Stimulated activated CD8-positive, alpha-beta memory T cell treated with anti-CD3 and anti-CD28 coated beads, Interleukin-4, amount 100 ng/mL, for 24 hours (primary cell): ENCODE results near the gene TMEM132D.
"Not testable (repeated sequence)": the region's sequence is repeated elsewhere in the genome, so short reads cannot be mapped to it uniquely, and the experiment has no call there.

Experiments
- DNase-seq: peaks from one replicate; pipeline ENCODE4 v3.0.0-alpha.2; 2020; ENCODE audit warnings: low read depth

Gene TMEM132D

DNA sequence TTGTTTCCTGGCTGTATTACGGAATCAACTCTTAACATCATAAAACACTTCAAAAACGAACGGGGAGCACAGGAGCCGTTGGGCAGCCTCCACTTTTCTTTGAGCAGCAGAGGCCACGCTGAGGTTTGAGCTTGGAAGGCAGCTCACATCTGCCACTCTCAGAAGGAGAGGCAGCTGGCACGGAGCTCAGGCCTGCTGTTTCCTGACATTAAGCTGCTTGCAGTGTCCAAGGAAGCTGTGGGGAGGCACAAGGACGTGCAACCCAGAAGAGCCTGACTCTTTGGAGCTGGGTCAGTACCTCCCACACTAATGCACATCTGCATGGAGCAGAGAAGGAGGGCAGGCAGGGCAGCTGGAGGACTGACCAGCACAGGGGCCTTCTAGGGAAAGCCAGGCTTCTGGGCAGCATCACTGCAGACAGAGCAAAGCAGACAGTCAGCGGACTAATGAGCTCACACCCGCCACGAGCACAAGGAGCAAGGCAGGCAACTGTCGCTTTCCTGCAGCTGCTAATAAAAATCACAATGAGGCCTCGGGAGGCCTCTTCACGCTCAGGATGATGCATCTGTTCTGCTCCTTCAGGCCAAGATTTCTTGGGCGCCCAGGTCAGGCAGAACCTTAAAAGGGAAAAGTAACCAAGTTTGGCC is 839.5 kb downstream of the TMEM132D start:
- no peak for DNase-seq

DNA sequence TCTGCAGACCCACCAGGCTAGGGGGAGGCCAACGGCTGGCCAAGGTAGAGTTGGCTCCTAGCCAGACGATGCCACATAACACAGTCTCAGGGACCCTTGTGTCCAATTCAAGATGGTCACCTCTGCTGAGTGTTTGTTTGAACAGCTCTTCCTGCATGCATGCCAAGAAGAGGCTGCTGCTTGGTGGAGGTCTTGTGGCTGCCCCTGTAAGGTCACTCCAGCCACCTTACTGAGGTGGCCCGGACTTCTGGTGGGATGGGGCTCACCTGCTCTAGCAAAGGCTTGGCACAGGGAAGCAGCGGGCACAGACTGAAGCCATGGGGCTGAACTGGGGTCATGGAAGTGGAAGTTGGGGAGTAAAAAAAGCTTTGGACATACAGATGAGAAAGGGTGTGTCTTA is 840.2 kb downstream of the TMEM132D start:
- DNase-seq, result no peak

DNA sequence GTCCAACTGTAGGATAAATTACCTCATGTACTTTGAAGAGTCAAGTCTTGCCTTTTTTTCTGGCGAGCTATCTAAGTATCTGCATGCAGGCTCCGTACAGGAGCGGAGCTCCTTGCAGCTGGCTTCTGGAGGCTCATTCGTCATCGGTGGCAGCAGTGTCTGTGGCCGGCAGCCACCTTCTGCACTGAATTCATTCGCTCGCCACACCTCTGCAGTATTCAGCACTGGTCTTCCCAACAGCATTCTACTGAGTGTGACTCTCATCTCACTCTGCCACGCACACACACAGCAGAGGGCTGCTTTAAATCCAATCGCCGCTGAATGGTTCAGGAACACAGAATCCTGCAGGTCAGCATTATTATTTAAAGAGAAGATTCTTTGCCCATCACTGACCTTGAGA is 850.6 kb downstream of the TMEM132D start:
- no peak for DNase-seq

DNA sequence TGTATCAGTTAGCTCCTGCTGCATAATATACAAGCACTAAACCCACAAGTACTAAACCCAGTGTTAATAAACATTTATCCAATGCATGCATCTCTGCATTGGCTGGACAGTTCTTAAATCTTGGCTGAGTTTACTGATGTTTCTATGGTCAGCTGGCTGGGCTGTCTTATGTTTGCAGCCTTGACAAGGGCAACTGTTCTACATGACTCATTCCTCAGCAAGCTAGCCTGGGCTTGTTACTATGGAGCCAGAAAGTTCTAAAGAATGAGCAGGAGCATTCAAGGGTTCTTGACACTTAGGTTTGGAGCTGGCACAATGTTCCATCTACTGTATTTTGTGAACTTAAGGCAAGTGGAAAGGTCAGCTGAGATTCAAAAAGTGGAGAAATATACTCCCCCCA is 851.5 kb downstream of the TMEM132D start:
- DNase-seq, result no peak

DNA sequence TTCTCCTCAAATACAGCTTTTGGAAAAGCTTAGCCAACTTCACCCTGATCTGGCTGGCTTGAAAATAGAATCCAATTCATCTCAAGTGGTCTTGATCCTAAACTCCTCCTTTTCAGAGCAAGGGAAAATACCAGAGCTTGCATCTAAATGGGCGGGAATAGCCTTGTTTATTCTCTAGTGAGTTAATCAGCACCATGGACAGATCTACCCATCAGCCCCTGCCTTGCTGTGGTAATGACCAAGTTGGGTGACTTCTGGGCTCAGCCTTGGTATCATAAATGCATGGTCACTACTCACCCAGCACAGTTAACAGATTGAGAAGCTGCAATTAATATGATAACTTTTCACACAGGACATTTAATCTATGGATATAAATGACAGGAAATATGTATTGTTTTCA is 853.9 kb downstream of the TMEM132D start:
- no peak for DNase-seq

DNA sequence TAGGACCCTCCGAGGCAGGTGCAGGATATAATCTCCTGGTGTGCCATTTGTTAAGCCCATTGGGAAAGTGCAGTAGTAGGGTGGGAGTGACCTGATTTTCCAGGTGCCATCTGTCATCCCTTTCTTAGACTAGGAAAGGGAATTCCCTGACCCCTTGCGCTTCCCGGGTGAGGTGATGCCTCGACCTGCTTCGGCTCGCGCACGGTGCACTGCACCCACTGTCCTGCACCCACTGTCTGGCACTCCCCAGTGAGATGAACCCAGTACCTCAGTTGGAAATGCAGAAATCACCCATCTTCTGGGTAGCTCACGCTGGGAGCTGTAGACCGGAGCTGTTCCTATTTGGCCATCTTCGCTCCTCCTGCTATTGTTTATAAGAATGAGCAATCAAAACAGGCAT is 860.5 kb downstream of the TMEM132D start:
- not testable (repeated sequence) for DNase-seq

DNA sequence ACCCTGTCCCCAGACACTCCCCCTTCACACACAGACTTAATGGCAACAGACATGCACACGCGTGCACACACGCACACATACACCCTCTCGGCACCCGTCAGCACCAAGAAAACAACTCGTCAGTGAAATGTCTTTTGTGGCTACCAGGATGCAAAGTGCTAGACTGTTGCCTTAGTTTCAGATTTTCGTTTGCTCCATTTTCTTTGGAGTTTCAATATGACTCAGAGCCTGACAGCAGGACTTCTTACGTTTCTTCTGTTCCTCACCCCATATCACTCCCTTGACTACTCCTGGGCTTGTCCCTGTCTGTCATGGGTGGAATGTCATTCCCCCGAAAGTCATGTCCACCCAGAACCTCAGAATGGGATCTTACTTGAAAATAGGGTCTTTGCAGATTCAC is 867.7 kb downstream of the TMEM132D start:
- DNase-seq, result no peak

DNA sequence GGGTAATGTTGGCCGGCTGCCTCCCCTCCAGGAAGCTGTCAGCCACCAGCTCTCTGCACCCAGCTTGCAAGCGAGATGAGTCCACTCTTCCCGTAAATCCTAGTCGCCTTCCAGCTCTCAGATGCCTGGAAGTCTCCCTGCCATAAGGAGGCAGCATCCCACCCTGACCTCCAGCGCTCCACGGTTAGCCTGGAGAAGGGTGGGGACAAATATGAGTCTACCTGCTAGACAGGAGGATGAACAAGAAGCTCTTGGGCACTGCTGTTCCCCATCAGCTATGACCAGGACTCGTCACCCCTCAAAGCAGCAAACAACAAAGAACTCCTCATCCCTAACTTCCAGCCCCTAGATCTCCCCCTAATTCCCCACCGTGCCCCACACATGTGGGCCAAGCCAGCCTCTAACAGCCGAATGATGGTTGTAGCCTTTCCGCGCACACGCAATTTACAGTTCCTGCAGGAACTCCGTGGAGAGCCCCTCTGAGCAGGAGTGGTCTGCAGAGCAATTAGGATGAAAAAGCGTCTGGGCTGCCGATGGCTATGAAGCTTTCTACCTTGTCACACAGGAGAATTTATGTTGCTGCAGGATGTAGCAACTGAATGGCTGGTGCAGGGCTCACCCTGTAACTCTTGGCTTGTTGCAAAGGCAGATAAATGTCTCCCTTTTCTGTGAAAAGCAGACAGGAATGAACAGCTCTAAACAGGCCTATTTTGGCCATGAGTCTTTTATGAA is 869.1 kb downstream of the TMEM132D start:
- DNase-seq, result no peak

DNA sequence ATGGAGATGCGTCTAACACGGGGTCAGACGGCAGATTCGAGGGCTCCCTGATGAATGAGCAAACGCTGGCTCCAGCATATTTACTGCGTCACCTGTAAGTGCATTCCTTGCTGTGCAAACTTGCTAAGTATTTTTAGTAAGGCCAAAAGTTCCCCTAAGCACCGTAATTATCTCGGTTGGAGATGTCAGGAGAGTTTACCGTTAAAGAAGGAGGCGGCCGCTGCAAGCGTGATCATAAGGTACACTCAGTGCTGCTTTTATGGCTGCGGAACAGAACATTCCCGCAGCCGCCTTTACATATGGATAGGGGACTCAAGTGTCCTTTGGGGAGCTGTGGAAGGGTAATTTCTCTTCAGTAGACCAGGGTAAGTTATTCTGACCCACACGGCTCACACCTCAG is 875.0 kb downstream of the TMEM132D start:
- DNase-seq, result no peak

DNA sequence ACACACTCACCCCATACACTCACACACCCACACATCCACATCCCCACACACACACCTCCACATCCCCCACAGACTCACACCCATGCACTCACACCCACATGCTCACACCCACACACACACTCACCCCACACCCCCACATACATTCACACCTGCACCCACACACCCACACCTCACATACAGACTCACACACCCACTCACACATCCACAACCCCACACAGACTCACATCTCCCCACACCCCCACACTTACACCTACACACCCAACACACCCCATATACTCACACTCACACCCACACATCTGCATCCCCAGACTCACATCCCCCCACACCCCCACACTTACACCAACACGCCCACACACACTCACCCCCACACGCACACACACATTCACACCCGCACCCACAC is 878.8 kb downstream of the TMEM132D start:
- no peak for DNase-seq
